Measurements from ENCODE around the gene AVL9. TPM values are rescaled to one million over a fixed set of nuclear protein-coding genes. Genes with fewer than 3 reads are reported as not detected.

AVL9 gene
- total and polyA plus RNA-seq, 2 of the 13 experiments (the other 11 are each of a cell fraction or from before 2014, with no cell fraction given), result 29.9 to 48.0 TPM

- TF ChIP-seq ZBTB26 (CRISPR knock-in tag; IDR thresholded peaks at IDR 0.05; ENCODE audit: borderline replicate concordance), result no peak
- no peak for TF ChIP-seq SMC3 (IDR thresholded peaks at IDR 0.05; ENCODE audit: low read length)
- TF ChIP-seq ZNF678 (CRISPR knock-in tag; IDR thresholded peaks at IDR 0.05), result no peak
- no peak for TF ChIP-seq ZSCAN20 (CRISPR knock-in tag; IDR thresholded peaks at IDR 0.05; ENCODE audit: borderline replicate concordance)
Observed at GRCh38 chr7:32477649-32477980, 17.7 kb upstream of the AVL9 start (continued).

GRCh38 chr7:32479574-32480200 is 15.6 kb upstream of the AVL9 start:
- in situ Hi-C loops (cut with HindIII; ENCODE audit: extremely low pct_ligation_motif_present, low pct_unique_long_range_greater_than_20kb) (loop anchor here (10.0 kb wide), 2 partner anchors 265 to 735 kb away; no protein-coding TSS in a partner anchor), intact Hi-C loops (cut with micrococcal nuclease; ENCODE audit: unreplicated experiment) (loop anchor here (1.0 kb wide), 1 partner anchor 735 kb away; no protein-coding TSS in a partner anchor)
- no peak overlapping the region for H3K9ac ChIP-seq (ENCODE audit: insufficient read depth, low read depth, low read length)
- DNase-seq (ENCODE audit: low spot score) (peak; percentile 54), ATAC-seq (peak; percentile 49; the same call in 2 of the 3 replicates), FAIRE-seq (peak; percentile 52)
- no peaks in the 10 kb centered on the region for H4K20me1 ChIP-seq (ENCODE audit: insufficient read depth, low read length)
- H3K27ac ChIP-seq (ENCODE audit: extremely low read length, insufficient read depth, low read length), result no peak overlapping the region
- H3K4me1 ChIP-seq (ENCODE audit: insufficient read depth, low read length), result no peaks in the 10 kb centered on the region
- CTCF ChIA-PET (ENCODE audit: low intra/inter-chr PET ratio, low total read pairs), result interaction anchor here (0.7 to 3.3 kb wide), 3 partner anchors 269 to 736 kb away, joined by 4 to 37 read pairs (median 4); no protein-coding TSS in a partner anchor
- WGBS (ENCODE audit: low lambda C conversion rate), result 30% methylated on average over 2 of the region's 2 CpGs
- POLR2A ChIA-PET, result interaction anchor here (1.0 kb wide), 1 partner anchor 269 kb away, joined by 7 read pairs; no protein-coding TSS in a partner anchor
- no peaks in the 10 kb centered on the region for H3K79me2 ChIP-seq (ENCODE audit: insufficient read depth, low read length)
- H3K4me2 ChIP-seq (ENCODE audit: low read depth, low read length), result no peak overlapping the region
- TF ChIP-seq CTCF (CRISPR knock-in tag; IDR thresholded peaks at IDR 0.05) (peak; percentile 85), SMC3 (IDR thresholded peaks at IDR 0.05; ENCODE audit: low read length) (peak; percentile 86), RAD21 (CRISPR knock-in tag; IDR thresholded peaks at IDR 0.05) (peak; percentile 62), SKI (IDR thresholded peaks at IDR 0.05; ENCODE audit: partially characterized antibody) (no peak), RBM39 (IDR thresholded peaks at IDR 0.05; ENCODE audit: low read depth, low read length, poor library complexity, severe bottlenecking) (no peak), STAG1 (CRISPR knock-in tag; IDR thresholded peaks at IDR 0.05) (peak; percentile 86)
- H3K9me3 ChIP-seq (ENCODE audit: low read length), result no peaks in the 10 kb centered on the region
- no peak overlapping the region for H3K4me3 ChIP-seq (replicated peaks in 1 of 3; ENCODE audit: insufficient read depth in 1 of 3, low read depth in 2 of 3, low read length in 3 of 3)
- H3K27me3 ChIP-seq (ENCODE audit: control insufficient read depth in 1 of 2, insufficient read depth in 2 of 2, low read length in 2 of 2), result no peaks in the 10 kb centered on the region
- H2AFZ ChIP-seq (ENCODE audit: low read length), result no peak overlapping the region
- BruUV-seq (replicated peaks), result no TSS peak
- no peaks in the 10 kb centered on the region for H3K36me3 ChIP-seq (replicated peaks in 1 of 2; ENCODE audit: control insufficient read depth in 1 of 2, insufficient read depth in 2 of 2, low read length in 2 of 2)

Measured in HepG2 (cell line).